Panc1 (cell line): ENCODE data around the gene OTUD7B. TPM values are rescaled to one million over a fixed set of nuclear protein-coding genes. Genes with fewer than 3 reads are reported as not detected.

Experiments
- ATAC-seq: fragments of 200-7000 bp; cut with Tn5 transposase; 2 replicates; pipeline ENCODE4 v1.9.1; 2020; ENCODE audit warnings: mild to moderate bottlenecking, moderate library complexity
- BruUV-seq: library from RNA; stranded (reverse); fragments of 400-500 nt; replicated peaks from 2 replicates; lab custom pipeline; 2021; lab: Mats Ljungman, UMichigan
- CTCF ChIA-PET: fragments of 300-600 bp; sonication (Branson Sonifier 250); formaldehyde crosslinking; loops from one replicate; lab custom pipeline; 2022; ENCODE audit warnings: antibody characterized with exemption; lab: Charles Lee
- POLR2A ChIA-PET: fragments of 300-600 bp; sonication (Branson Sonifier 250); formaldehyde crosslinking; loops from one replicate; lab custom pipeline; 2022; ENCODE audit warnings: antibody characterized with exemption; lab: Charles Lee
- DNase-seq: peaks from one replicate; pipeline ENCODE4 v3.0.0-alpha.2; 2010; ENCODE audit warnings: low read depth, low spot score
- H3K27ac ChIP-seq: 2 replicates; pipeline ENCODE4 v1.5.1; 2011; ENCODE audit warnings: mild to moderate bottlenecking, low read length, inconsistent platforms
- H3K27me3 ChIP-seq: fragments of 200-500 bp; sonication (Bioruptor generic); 2 replicates; pipeline ENCODE4 v1.6.0; 2014; ENCODE audit warnings: low read length, inconsistent platforms; ENCODE audit not compliant: control insufficient read depth, insufficient read depth
- H3K36me3 ChIP-seq: fragments of 200-500 bp; sonication (Bioruptor generic); 2 replicates; pipeline ENCODE4 v1.5.1; 2014; ENCODE audit warnings: inconsistent platforms, mild to moderate bottlenecking, low read length, moderate library complexity; ENCODE audit not compliant: control insufficient read depth, insufficient read depth
- H3K4me1 ChIP-seq: 2 replicates; pipeline ENCODE4 v1.5.1; 2011; ENCODE audit warnings: inconsistent platforms, mild to moderate bottlenecking, low read length, moderate library complexity; ENCODE audit not compliant: control insufficient read depth, insufficient read depth
- H3K4me3 ChIP-seq, 2 experiments: 2 replicates each; pipeline ENCODE4 v1.5.1; 2011 to 2012; ENCODE audit warnings: low read depth in 2 of 2, low read length in 2 of 2, mild to moderate bottlenecking in 2 of 2, inconsistent platforms in 1 of 2, moderate library complexity in 1 of 2
- H3K9me3 ChIP-seq: fragments of 200-500 bp; sonication (Bioruptor generic); 2 replicates; pipeline ENCODE4 v1.5.1; 2014; ENCODE audit warnings: low read depth, mild to moderate bottlenecking, inconsistent platforms, low read length, moderate library complexity; ENCODE audit not compliant: control insufficient read depth, insufficient read depth
- POLR2AphosphoS5 ChIP-seq: IDR thresholded peaks from 2 replicates; pipeline ENCODE4 v1.6.1; 2012; ENCODE audit warnings: mild to moderate bottlenecking, low read depth, low read length, moderate library complexity
- SIN3A ChIP-seq: IDR thresholded peaks from 2 replicates; pipeline ENCODE4 v1.6.1; 2012; ENCODE audit warnings: low read depth, mild to moderate bottlenecking, low read length, moderate library complexity, borderline replicate concordance; ENCODE audit not compliant: insufficient read depth
- TCF7L2 ChIP-seq: IDR thresholded peaks from 2 replicates; pipeline ENCODE4 v1.6.1; 2011; ENCODE audit warnings: mild to moderate bottlenecking, low read depth, low read length, inconsistent platforms
- in situ Hi-C: cut with HindIII; loops from 2 replicates; pipeline ENCODE4 v1.10.0; 2016; ENCODE audit warnings: low sequenced_read_pairs, low pct_unique_long_range_greater_than_20kb
- intact Hi-C: fragments of 100-400 bp; cut with micrococcal nuclease; formaldehyde crosslinking; loops from one replicate; pipeline ENCODE4 v1.10.0; 2022; ENCODE audit not compliant: unreplicated experiment
- total RNA-seq: library from RNA; stranded (reverse); gene quantifications from one replicate; pipeline ENCODE4 v1.2.1, GENCODE V29; 2021; ENCODE audit not compliant: unreplicated experiment
- TF ChIP-seq, protein P1 (sequence below), 2 experiments: IDR thresholded peaks; 2 replicates each; pipeline ENCODE4 v1.6.1; 2011 to 2012; ENCODE audit warnings: low read depth in 2 of 2, control low read depth in 1 of 2, low read length in 1 of 2, mild to moderate bottlenecking in 1 of 2, moderate library complexity in 1 of 2; ENCODE audit not compliant: insufficient read depth in 1 of 2
- TF ChIP-seq, protein P2 (sequence below): fragments of 450-650 bp; IDR thresholded peaks from 2 replicates; pipeline ENCODE4 v1.5.1; 2017; ENCODE audit warnings: mild to moderate bottlenecking

Gene OTUD7B
- total RNA-seq, 1 experiment from 2014 or later: 24.1 TPM

GRCh38 chr1:149916898-149917252 is 93.7 kb downstream of the OTUD7B start:
- Histone ChIP-seq H3K4me1 (peaks cover 4% of the 10 kb centered on the region; the same call in 1 of the 2 replicates), H3K36me3 (no peaks in the 10 kb centered on the region), H3K9me3 (no peaks in the 10 kb centered on the region), H3K4me3 (peak overlapping the region in 1 of 2 experiments; percentile 42; a peak in 1 of 4 replicates), H3K27ac (no peak overlapping the region), H3K27me3 (no peaks in the 10 kb centered on the region)
- TF ChIP-seq POLR2AphosphoS5: no peak
- TF ChIP-seq SIN3A: no peak
- TF ChIP-seq TCF7L2: no peak
- TF ChIP-seq, protein P1, sequence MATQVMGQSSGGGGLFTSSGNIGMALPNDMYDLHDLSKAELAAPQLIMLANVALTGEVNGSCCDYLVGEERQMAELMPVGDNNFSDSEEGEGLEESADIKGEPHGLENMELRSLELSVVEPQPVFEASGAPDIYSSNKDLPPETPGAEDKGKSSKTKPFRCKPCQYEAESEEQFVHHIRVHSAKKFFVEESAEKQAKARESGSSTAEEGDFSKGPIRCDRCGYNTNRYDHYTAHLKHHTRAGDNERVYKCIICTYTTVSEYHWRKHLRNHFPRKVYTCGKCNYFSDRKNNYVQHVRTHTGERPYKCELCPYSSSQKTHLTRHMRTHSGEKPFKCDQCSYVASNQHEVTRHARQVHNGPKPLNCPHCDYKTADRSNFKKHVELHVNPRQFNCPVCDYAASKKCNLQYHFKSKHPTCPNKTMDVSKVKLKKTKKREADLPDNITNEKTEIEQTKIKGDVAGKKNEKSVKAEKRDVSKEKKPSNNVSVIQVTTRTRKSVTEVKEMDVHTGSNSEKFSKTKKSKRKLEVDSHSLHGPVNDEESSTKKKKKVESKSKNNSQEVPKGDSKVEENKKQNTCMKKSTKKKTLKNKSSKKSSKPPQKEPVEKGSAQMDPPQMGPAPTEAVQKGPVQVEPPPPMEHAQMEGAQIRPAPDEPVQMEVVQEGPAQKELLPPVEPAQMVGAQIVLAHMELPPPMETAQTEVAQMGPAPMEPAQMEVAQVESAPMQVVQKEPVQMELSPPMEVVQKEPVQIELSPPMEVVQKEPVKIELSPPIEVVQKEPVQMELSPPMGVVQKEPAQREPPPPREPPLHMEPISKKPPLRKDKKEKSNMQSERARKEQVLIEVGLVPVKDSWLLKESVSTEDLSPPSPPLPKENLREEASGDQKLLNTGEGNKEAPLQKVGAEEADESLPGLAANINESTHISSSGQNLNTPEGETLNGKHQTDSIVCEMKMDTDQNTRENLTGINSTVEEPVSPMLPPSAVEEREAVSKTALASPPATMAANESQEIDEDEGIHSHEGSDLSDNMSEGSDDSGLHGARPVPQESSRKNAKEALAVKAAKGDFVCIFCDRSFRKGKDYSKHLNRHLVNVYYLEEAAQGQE (IDR thresholded peaks at IDR 0.05; ENCODE audit: insufficient read depth in 1 of 2, low read depth in 2 of 2, low read length in 1 of 2): no peak
- TF ChIP-seq, protein P2, sequence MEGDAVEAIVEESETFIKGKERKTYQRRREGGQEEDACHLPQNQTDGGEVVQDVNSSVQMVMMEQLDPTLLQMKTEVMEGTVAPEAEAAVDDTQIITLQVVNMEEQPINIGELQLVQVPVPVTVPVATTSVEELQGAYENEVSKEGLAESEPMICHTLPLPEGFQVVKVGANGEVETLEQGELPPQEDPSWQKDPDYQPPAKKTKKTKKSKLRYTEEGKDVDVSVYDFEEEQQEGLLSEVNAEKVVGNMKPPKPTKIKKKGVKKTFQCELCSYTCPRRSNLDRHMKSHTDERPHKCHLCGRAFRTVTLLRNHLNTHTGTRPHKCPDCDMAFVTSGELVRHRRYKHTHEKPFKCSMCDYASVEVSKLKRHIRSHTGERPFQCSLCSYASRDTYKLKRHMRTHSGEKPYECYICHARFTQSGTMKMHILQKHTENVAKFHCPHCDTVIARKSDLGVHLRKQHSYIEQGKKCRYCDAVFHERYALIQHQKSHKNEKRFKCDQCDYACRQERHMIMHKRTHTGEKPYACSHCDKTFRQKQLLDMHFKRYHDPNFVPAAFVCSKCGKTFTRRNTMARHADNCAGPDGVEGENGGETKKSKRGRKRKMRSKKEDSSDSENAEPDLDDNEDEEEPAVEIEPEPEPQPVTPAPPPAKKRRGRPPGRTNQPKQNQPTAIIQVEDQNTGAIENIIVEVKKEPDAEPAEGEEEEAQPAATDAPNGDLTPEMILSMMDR: no peak
- in situ Hi-C loops: no loop called here
- BruUV-seq: no TSS peak
- no peak for DNase-seq
- intact Hi-C loops: no loop called here
- ATAC-seq: no peak
- CTCF ChIA-PET: no interaction called here
- POLR2A ChIA-PET: interaction anchor here (1.1 kb wide), 1 partner anchor 29 kb away, joined by 3 read pairs; a partner anchor contains a TSS

GRCh38 chr1:149916193-149916897 is 94.2 kb downstream of the OTUD7B start:
- Histone ChIP-seq H3K4me3 (peak overlapping the region in 1 of 2 experiments; percentile 42; a peak in 1 of 4 replicates), H3K9me3 (no peaks in the 10 kb centered on the region), H3K4me1 (peaks cover 4% of the 10 kb centered on the region; the same call in 1 of the 2 replicates), H3K27ac (no peak overlapping the region), H3K27me3 (no peaks in the 10 kb centered on the region), H3K36me3 (no peaks in the 10 kb centered on the region)
- CTCF ChIA-PET: no interaction called here
- DNase-seq (no peak), ATAC-seq (no peak)
- in situ Hi-C loops: no loop called here
- POLR2A ChIA-PET: interaction anchor here (1.1 kb wide), 1 partner anchor 29 kb away, joined by 3 read pairs; a partner anchor contains a TSS
- TF ChIP-seq TCF7L2 (no peak), POLR2AphosphoS5 (no peak), SIN3A (no peak)
- TF ChIP-seq, protein P1 (IDR thresholded peaks at IDR 0.05; ENCODE audit: insufficient read depth in 1 of 2, low read depth in 2 of 2, low read length in 1 of 2): no peak
- TF ChIP-seq, protein P2: no peak
- intact Hi-C loops: no loop called here
- no TSS peak for BruUV-seq
